ENCODE results near the gene FMN2. TPM values are rescaled to one million over a fixed set of nuclear protein-coding genes. Genes with fewer than 3 reads are reported as not detected.
A peak's percentile ranks its signal among the peaks of the same experiment; 100 is the strongest.

Gene FMN2
- total RNA-seq, 2 donors from 2014 or later = 26.9 to 27.2 TPM

GRCh38 chr1:240152611-240153297, 61.1 kb downstream of the FMN2 start:
- Histone ChIP-seq H3K27me3 (ENCODE audit: control insufficient read depth, insufficient read depth, low read length, poor library complexity, severe bottlenecking) (no peaks in the 10 kb centered on the region), H3K36me3 (ENCODE audit: control insufficient read depth, insufficient read depth, low read length) (peaks cover 65% of the 10 kb centered on the region), H3K4me3 (ENCODE audit: low read length) (no peak overlapping the region), H3K27ac (ENCODE audit: low read depth, low read length) (no peak overlapping the region), H3K9me3 (ENCODE audit: control insufficient read depth, low read length) (no peaks in the 10 kb centered on the region), H3K4me1 (ENCODE audit: control insufficient read depth, insufficient read depth, low read length) (no peaks in the 10 kb centered on the region), H3K9ac (ENCODE audit: extremely low read depth, low read length, poor library complexity, severe bottlenecking) (no peak overlapping the region)
- no peak for DNase-seq
- Mint-ChIP-seq H3K4me1 (peaks cover under 1% of the 10 kb centered on the region), H3K27me3 (ENCODE audit: insufficient read depth) (peaks cover 2% of the 10 kb centered on the region), H3K36me3 (ENCODE audit: low read depth) (peaks cover 23% of the 10 kb centered on the region), H3K27ac (no peak overlapping the region), H3K4me3 (no peak overlapping the region), H3K9me3 (no peaks in the 10 kb centered on the region)
- WGBS, 2 experiments (ENCODE audit: insufficient coverage in 1 of 2, insufficient read length in 1 of 2) = 50 to 83% methylated on average over 1 to 5 of the region's 5 CpGs
- TF ChIP-seq CTCF (conservative IDR thresholded peaks at IDR 0.05) = no peak

- Mint-ChIP-seq H3K9me3 (peaks cover 2% of the 10 kb centered on the region), H3K27me3 (ENCODE audit: insufficient read depth) (no peaks in the 10 kb centered on the region)
- 95% methylated on average over 2 of the region's 2 CpGs; no CpG with 5 or more reads in 1 of the 2 experiments for WGBS, 2 experiments (ENCODE audit: insufficient coverage in 1 of 2, insufficient read length in 1 of 2)
Observed at GRCh38 chr1:240155605-240156004, 63.9 kb downstream of the FMN2 start.

GRCh38 chr1:240164742-240165141, 73.1 kb downstream of the FMN2 start:
- Histone ChIP-seq H3K36me3 (ENCODE audit: control insufficient read depth, insufficient read depth, low read length) (peaks cover 44% of the 10 kb centered on the region), H3K4me3 (ENCODE audit: low read length) (peak overlapping the region; percentile 41), H3K4me1 (ENCODE audit: control insufficient read depth, insufficient read depth, low read length) (no peaks in the 10 kb centered on the region), H3K27me3 (ENCODE audit: control insufficient read depth, insufficient read depth, low read length, poor library complexity, severe bottlenecking) (no peaks in the 10 kb centered on the region), H3K9me3 (ENCODE audit: control insufficient read depth, low read length) (peaks cover 37% of the 10 kb centered on the region), H3K27ac (ENCODE audit: low read depth, low read length) (no peak overlapping the region), H3K9ac (ENCODE audit: extremely low read depth, low read length, poor library complexity, severe bottlenecking) (no peak overlapping the region)
- H3K36me3 Mint-ChIP-seq (ENCODE audit: low read depth) = peaks cover 37% of the 10 kb centered on the region
- H3K27me3 Mint-ChIP-seq (ENCODE audit: insufficient read depth) = no peaks in the 10 kb centered on the region
- peaks cover 30% of the 10 kb centered on the region for H3K9me3 Mint-ChIP-seq
- no peak overlapping the region for H3K27ac Mint-ChIP-seq
- no peak overlapping the region for H3K4me3 Mint-ChIP-seq
- TF ChIP-seq CTCF (conservative IDR thresholded peaks at IDR 0.05) = no peak
- no peak for DNase-seq
- no peaks in the 10 kb centered on the region for H3K4me1 Mint-ChIP-seq

More at GRCh38 chr1:240155605-240156004, 63.9 kb downstream of the FMN2 start:
- no peaks in the 10 kb centered on the region for H3K4me1 Mint-ChIP-seq
- no peak for DNase-seq
- Histone ChIP-seq H3K4me1 (ENCODE audit: control insufficient read depth, insufficient read depth, low read length) (no peaks in the 10 kb centered on the region), H3K27me3 (ENCODE audit: control insufficient read depth, insufficient read depth, low read length, poor library complexity, severe bottlenecking) (no peaks in the 10 kb centered on the region), H3K36me3 (ENCODE audit: control insufficient read depth, insufficient read depth, low read length) (peaks cover 74% of the 10 kb centered on the region), H3K9me3 (ENCODE audit: control insufficient read depth, low read length) (peaks cover 9% of the 10 kb centered on the region), H3K4me3 (ENCODE audit: low read length) (no peak overlapping the region), H3K9ac (ENCODE audit: extremely low read depth, low read length, poor library complexity, severe bottlenecking) (no peak overlapping the region), H3K27ac (ENCODE audit: low read depth, low read length) (no peak overlapping the region)
- TF ChIP-seq CTCF (conservative IDR thresholded peaks at IDR 0.05) = no peak
- no peak overlapping the region for H3K4me3 Mint-ChIP-seq
- peaks cover 34% of the 10 kb centered on the region for H3K36me3 Mint-ChIP-seq (ENCODE audit: low read depth)
- no peak overlapping the region for H3K27ac Mint-ChIP-seq

Measured in endodermal cell (in vitro differentiated cells).